HEK293 (cell line): ENCODE data around the gene ARHGAP45.

ENCODE experiments used
- GLIS1 ChIP-seq: fragments of 450-650 bp; formaldehyde crosslinking; IDR thresholded peaks from 2 replicates; pipeline ENCODE4 v1.5.1; 2016; ENCODE audit warnings: missing biosample characterization, missing genetic modification characterization
- HIC1 ChIP-seq: fragments of 450-650 bp; formaldehyde crosslinking; IDR thresholded peaks from 2 replicates; pipeline ENCODE4 v1.5.1; 2016; ENCODE audit warnings: missing biosample characterization, missing genetic modification characterization
- KLF10 ChIP-seq: fragments of 450-650 bp; IDR thresholded peaks from 2 replicates; pipeline ENCODE4 v1.5.1; 2018; ENCODE audit warnings: missing biosample characterization, mild to moderate bottlenecking, missing genetic modification characterization
- KLF16 ChIP-seq: fragments of 450-650 bp; formaldehyde crosslinking; IDR thresholded peaks from 2 replicates; pipeline ENCODE4 v1.5.1; 2017; ENCODE audit warnings: missing biosample characterization, missing genetic modification characterization
- MEIS1 ChIP-seq: sonication (generic); formaldehyde crosslinking; IDR thresholded peaks from 2 replicates; pipeline ENCODE4 v1.8.1; 2022; ENCODE audit warnings: missing genetic modification reagents, mild to moderate bottlenecking, borderline replicate concordance
- PRDM6 ChIP-seq: fragments of 450-650 bp; formaldehyde crosslinking; IDR thresholded peaks from 2 replicates; pipeline ENCODE4 v1.5.1; 2017; ENCODE audit warnings: missing biosample characterization, missing genetic modification characterization
- YY2 ChIP-seq: fragments of 450-650 bp; formaldehyde crosslinking; IDR thresholded peaks from 2 replicates; pipeline ENCODE4 v1.5.1; 2016; ENCODE audit warnings: missing biosample characterization, missing genetic modification characterization
- ZBTB44 ChIP-seq: fragments of 450-650 bp; IDR thresholded peaks from 2 replicates; pipeline ENCODE4 v1.5.1; 2018; ENCODE audit warnings: missing biosample characterization, mild to moderate bottlenecking, missing genetic modification characterization
- ZFP3 ChIP-seq: fragments of 450-650 bp; formaldehyde crosslinking; IDR thresholded peaks from 2 replicates; pipeline ENCODE4 v1.5.1; 2016; ENCODE audit warnings: low read depth, missing biosample characterization, missing genetic modification characterization
- ZNF140 ChIP-seq: fragments of 450-650 bp; formaldehyde crosslinking; IDR thresholded peaks from 2 replicates; pipeline ENCODE4 v1.5.1; 2016; ENCODE audit warnings: missing biosample characterization, missing genetic modification characterization
- ZNF202 ChIP-seq: fragments of 450-650 bp; formaldehyde crosslinking; IDR thresholded peaks from 2 replicates; pipeline ENCODE4 v1.5.1; 2016; ENCODE audit warnings: missing biosample characterization, missing genetic modification characterization, borderline replicate concordance
- ZNF221 ChIP-seq: fragments of 450-650 bp; formaldehyde crosslinking; IDR thresholded peaks from 2 replicates; pipeline ENCODE4 v1.5.1; 2017; ENCODE audit warnings: missing biosample characterization, missing genetic modification characterization, borderline replicate concordance
- ZNF280D ChIP-seq: fragments of 450-650 bp; formaldehyde crosslinking; IDR thresholded peaks from 2 replicates; pipeline ENCODE4 v1.5.1; 2016; ENCODE audit warnings: missing biosample characterization, missing genetic modification characterization
- ZNF354C ChIP-seq: fragments of 450-650 bp; formaldehyde crosslinking; IDR thresholded peaks from 2 replicates; pipeline ENCODE4 v1.5.1; 2016; ENCODE audit warnings: missing biosample characterization, missing genetic modification characterization, low read depth, borderline replicate concordance
- ZNF362 ChIP-seq: fragments of 450-650 bp; formaldehyde crosslinking; IDR thresholded peaks from 2 replicates; pipeline ENCODE4 v1.5.1; 2016; ENCODE audit warnings: missing biosample characterization, missing genetic modification characterization
- ZNF521 ChIP-seq: fragments of 450-650 bp; formaldehyde crosslinking; IDR thresholded peaks from 2 replicates; pipeline ENCODE4 v1.5.1; 2017; ENCODE audit warnings: missing biosample characterization, mild to moderate bottlenecking, missing genetic modification characterization
- ZNF629 ChIP-seq: fragments of 450-650 bp; formaldehyde crosslinking; IDR thresholded peaks from 2 replicates; pipeline ENCODE4 v1.5.1; 2017; ENCODE audit warnings: missing biosample characterization, missing genetic modification characterization
- ZNF768 ChIP-seq: fragments of 450-650 bp; formaldehyde crosslinking; IDR thresholded peaks from 2 replicates; pipeline ENCODE4 v1.5.1; 2018; ENCODE audit warnings: missing biosample characterization, mild to moderate bottlenecking, missing genetic modification characterization
- ZNF776 ChIP-seq: fragments of 450-650 bp; formaldehyde crosslinking; IDR thresholded peaks from 2 replicates; pipeline ENCODE4 v1.5.0; 2017; ENCODE audit warnings: missing biosample characterization, missing genetic modification characterization, borderline replicate concordance
- TF ChIP-seq, protein P1 (sequence below): fragments of 450-650 bp; formaldehyde crosslinking; IDR thresholded peaks from 2 replicates; pipeline ENCODE4 v1.5.1; 2017; ENCODE audit warnings: missing biosample characterization, missing genetic modification characterization
- TF ChIP-seq, protein P2 (sequence below): fragments of 450-650 bp; formaldehyde crosslinking; IDR thresholded peaks from 2 replicates; pipeline ENCODE4; 2016; ENCODE audit warnings: missing biosample characterization, missing genetic modification characterization
- TF ChIP-seq, protein P3 (sequence below): fragments of 450-650 bp; formaldehyde crosslinking; IDR thresholded peaks from 2 replicates; pipeline ENCODE4 v1.5.1; 2016; ENCODE audit warnings: missing biosample characterization, missing genetic modification characterization

The ARHGAP45 gene

GRCh38 chr19:1039646-1040475 is 27.1 kb upstream of the ARHGAP45 start, which contains the start of gene ABCA7 (continued):
- TF ChIP-seq MEIS1 (no peak), YY2 (tag by site-specific recombination) (no peak), GLIS1 (tag by site-specific recombination) (peak; percentile 66; the same call in 1 of the 2 replicates), ZNF362 (tag by site-specific recombination) (no peak), ZNF768 (tag by site-specific recombination) (no peak), ZNF280D (tag by site-specific recombination) (no peak), ZNF140 (tag by site-specific recombination) (no peak), ZNF521 (tag by site-specific recombination) (no peak), KLF10 (tag by site-specific recombination) (peak; percentile 90), ZNF629 (tag by site-specific recombination) (peak; percentile 77), ZNF354C (tag by site-specific recombination) (no peak), PRDM6 (tag by site-specific recombination) (no peak), ZNF221 (tag by site-specific recombination) (no peak), ZNF202 (no peak), ZNF776 (tag by site-specific recombination) (no peak), ZFP3 (tag by site-specific recombination) (no peak), KLF16 (tag by site-specific recombination) (peak; percentile 97), HIC1 (tag by site-specific recombination) (peak; percentile 94), ZBTB44 (tag by site-specific recombination) (no peak; the same call in 1 of the 2 replicates)
- TF ChIP-seq, protein P1, sequence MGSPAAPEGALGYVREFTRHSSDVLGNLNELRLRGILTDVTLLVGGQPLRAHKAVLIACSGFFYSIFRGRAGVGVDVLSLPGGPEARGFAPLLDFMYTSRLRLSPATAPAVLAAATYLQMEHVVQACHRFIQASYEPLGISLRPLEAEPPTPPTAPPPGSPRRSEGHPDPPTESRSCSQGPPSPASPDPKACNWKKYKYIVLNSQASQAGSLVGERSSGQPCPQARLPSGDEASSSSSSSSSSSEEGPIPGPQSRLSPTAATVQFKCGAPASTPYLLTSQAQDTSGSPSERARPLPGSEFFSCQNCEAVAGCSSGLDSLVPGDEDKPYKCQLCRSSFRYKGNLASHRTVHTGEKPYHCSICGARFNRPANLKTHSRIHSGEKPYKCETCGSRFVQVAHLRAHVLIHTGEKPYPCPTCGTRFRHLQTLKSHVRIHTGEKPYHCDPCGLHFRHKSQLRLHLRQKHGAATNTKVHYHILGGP (tag by site-specific recombination), result no peak
- TF ChIP-seq, protein P2, sequence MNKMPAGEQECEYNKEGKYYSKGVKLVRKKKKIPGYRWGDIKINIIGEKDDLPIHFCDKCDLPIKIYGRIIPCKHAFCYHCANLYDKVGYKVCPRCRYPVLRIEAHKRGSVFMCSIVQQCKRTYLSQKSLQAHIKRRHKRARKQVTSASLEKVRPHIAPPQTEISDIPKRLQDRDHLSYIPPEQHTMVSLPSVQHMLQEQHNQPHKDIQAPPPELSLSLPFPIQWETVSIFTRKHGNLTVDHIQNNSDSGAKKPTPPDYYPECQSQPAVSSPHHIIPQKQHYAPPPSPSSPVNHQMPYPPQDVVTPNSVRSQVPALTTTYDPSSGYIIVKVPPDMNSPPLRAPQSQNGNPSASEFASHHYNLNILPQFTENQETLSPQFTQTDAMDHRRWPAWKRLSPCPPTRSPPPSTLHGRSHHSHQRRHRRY, result no peak
- TF ChIP-seq, protein P3, sequence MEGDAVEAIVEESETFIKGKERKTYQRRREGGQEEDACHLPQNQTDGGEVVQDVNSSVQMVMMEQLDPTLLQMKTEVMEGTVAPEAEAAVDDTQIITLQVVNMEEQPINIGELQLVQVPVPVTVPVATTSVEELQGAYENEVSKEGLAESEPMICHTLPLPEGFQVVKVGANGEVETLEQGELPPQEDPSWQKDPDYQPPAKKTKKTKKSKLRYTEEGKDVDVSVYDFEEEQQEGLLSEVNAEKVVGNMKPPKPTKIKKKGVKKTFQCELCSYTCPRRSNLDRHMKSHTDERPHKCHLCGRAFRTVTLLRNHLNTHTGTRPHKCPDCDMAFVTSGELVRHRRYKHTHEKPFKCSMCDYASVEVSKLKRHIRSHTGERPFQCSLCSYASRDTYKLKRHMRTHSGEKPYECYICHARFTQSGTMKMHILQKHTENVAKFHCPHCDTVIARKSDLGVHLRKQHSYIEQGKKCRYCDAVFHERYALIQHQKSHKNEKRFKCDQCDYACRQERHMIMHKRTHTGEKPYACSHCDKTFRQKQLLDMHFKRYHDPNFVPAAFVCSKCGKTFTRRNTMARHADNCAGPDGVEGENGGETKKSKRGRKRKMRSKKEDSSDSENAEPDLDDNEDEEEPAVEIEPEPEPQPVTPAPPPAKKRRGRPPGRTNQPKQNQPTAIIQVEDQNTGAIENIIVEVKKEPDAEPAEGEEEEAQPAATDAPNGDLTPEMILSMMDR, result peak; percentile 39; the same call in 1 of the 2 replicates
